Central memory CD8-positive, alpha-beta T cell (primary cell): Measurements from ENCODE around the gene MAGI1.

Experiments
- ATAC-seq: fragments of 150-1000 bp; cut with Tn5 transposase; replicated peaks from 2 replicates; pipeline ENCODE4 v1.10.0; 2022; ENCODE audit warnings: mild to moderate bottlenecking, moderate FRiP score, moderate number of reproducible peaks; ENCODE audit not compliant: poor library complexity, severe bottlenecking; ENCODE audit errors: extremely low read depth
- DNase-seq, 2 donors: peaks; one replicate each; pipeline ENCODE4 v3.0.0; 2021; ENCODE audit warnings: low spot score in 2 of 2
- H3K27ac Mint-ChIP-seq: one replicate; pipeline ENCODE4 v1.8.0; 2022; ENCODE audit warnings: low read depth, mild to moderate bottlenecking, moderate library complexity, mixed read lengths
- H3K27me3 Mint-ChIP-seq: one replicate; pipeline ENCODE4 v1.8.0; 2022; ENCODE audit warnings: mixed read lengths
- H3K36me3 Mint-ChIP-seq: one replicate; pipeline ENCODE4 v1.8.0; 2022; ENCODE audit warnings: mild to moderate bottlenecking, moderate library complexity, mixed read lengths; ENCODE audit not compliant: insufficient read depth
- H3K4me1 Mint-ChIP-seq: one replicate; pipeline ENCODE4 v1.8.0; 2022; ENCODE audit warnings: mixed read lengths
- H3K4me3 Mint-ChIP-seq: one replicate; pipeline ENCODE4 v1.8.0; 2022; ENCODE audit warnings: mild to moderate bottlenecking, moderate library complexity, mixed read lengths
- H3K9me3 Mint-ChIP-seq: one replicate; pipeline ENCODE4 v1.8.0; 2022; ENCODE audit warnings: mixed read lengths

The MAGI1 gene

GRCh38 chr3:66038726-66039589, at the start of gene MAGI1:
Gene MAGI1, minus strand, starts transcription at chr3:66038918. Its CDS starts 610 bp downstream, at chr3:66038308.
- Mint-ChIP-seq H3K36me3 (no peaks in the 10 kb centered on the region), H3K27ac (no peak within 1 kb of the TSS), H3K4me1 (peaks cover 8% of the 10 kb centered on the region), H3K4me3 (peak within 1 kb of the TSS; percentile 73), H3K9me3 (no peaks in the 10 kb centered on the region), H3K27me3 (peaks cover 80% of the 10 kb centered on the region)
- DNase-seq (no peak), ATAC-seq (no peak)

- H3K4me1 Mint-ChIP-seq: no peaks in the 10 kb centered on the region
- no peak overlapping the region for H3K4me3 Mint-ChIP-seq
- no peak overlapping the region for H3K27ac Mint-ChIP-seq
- H3K36me3 Mint-ChIP-seq: no peaks in the 10 kb centered on the region
- DNase-seq: no peak
- H3K27me3 Mint-ChIP-seq: no peaks in the 10 kb centered on the region
- H3K9me3 Mint-ChIP-seq: no peaks in the 10 kb centered on the region
- no peak for ATAC-seq
Measured at GRCh38 chr3:66083784-66084213, 45.1 kb upstream of the MAGI1 start.

GRCh38 chr3:66083096-66083678, 44.5 kb upstream of the MAGI1 start:
- H3K4me1 Mint-ChIP-seq: no peaks in the 10 kb centered on the region
- H3K27me3 Mint-ChIP-seq: no peaks in the 10 kb centered on the region
- ATAC-seq (no peak), DNase-seq (no peak)
- H3K27ac Mint-ChIP-seq: no peak overlapping the region
- H3K9me3 Mint-ChIP-seq: no peaks in the 10 kb centered on the region
- H3K4me3 Mint-ChIP-seq: no peak overlapping the region
- no peaks in the 10 kb centered on the region for H3K36me3 Mint-ChIP-seq

- DNase-seq: no peak
- Mint-ChIP-seq H3K4me1 (no peaks in the 10 kb centered on the region), H3K9me3 (no peaks in the 10 kb centered on the region)
Measured at GRCh38 chr3:66082679-66083078, 44.0 kb upstream of the MAGI1 start.

GRCh38 chr3:66080167-66080566, 41.4 kb upstream of the MAGI1 start:
- no peaks in the 10 kb centered on the region for H3K36me3 Mint-ChIP-seq
- peaks cover 5% of the 10 kb centered on the region for H3K9me3 Mint-ChIP-seq
- no peak overlapping the region for H3K27ac Mint-ChIP-seq
- H3K4me1 Mint-ChIP-seq: no peaks in the 10 kb centered on the region
- DNase-seq (no peak), ATAC-seq (no peak)
- no peaks in the 10 kb centered on the region for H3K27me3 Mint-ChIP-seq
- H3K4me3 Mint-ChIP-seq: no peak overlapping the region

More at GRCh38 chr3:66082679-66083078, 44.0 kb upstream of the MAGI1 start:
- no peaks in the 10 kb centered on the region for H3K27me3 Mint-ChIP-seq
- H3K36me3 Mint-ChIP-seq: no peaks in the 10 kb centered on the region
- no peak for ATAC-seq
- H3K27ac Mint-ChIP-seq: no peak overlapping the region
- H3K4me3 Mint-ChIP-seq: no peak overlapping the region

- Mint-ChIP-seq H3K27ac (no peak overlapping the region), H3K9me3 (peaks cover 5% of the 10 kb centered on the region), H3K4me3 (no peak overlapping the region), H3K36me3 (peaks cover 4% of the 10 kb centered on the region), H3K4me1 (no peaks in the 10 kb centered on the region), H3K27me3 (no peaks in the 10 kb centered on the region)
- DNase-seq: no peak
- no peak for ATAC-seq
Measured at GRCh38 chr3:66077973-66078372, 39.3 kb upstream of the MAGI1 start.

- no peak overlapping the region for H3K4me3 Mint-ChIP-seq
- ATAC-seq (no peak), DNase-seq (no peak)
- no peaks in the 10 kb centered on the region for H3K27me3 Mint-ChIP-seq
- H3K4me1 Mint-ChIP-seq: no peaks in the 10 kb centered on the region
- H3K36me3 Mint-ChIP-seq: peaks cover 4% of the 10 kb centered on the region
- H3K27ac Mint-ChIP-seq: no peak overlapping the region
- peaks cover 5% of the 10 kb centered on the region for H3K9me3 Mint-ChIP-seq
Measured at GRCh38 chr3:66076861-66077470, 38.2 kb upstream of the MAGI1 start.

GRCh38 chr3:66075281-66075680, 36.6 kb upstream of the MAGI1 start:
- no peak for DNase-seq
- Mint-ChIP-seq H3K27me3 (no peaks in the 10 kb centered on the region), H3K36me3 (peaks cover 4% of the 10 kb centered on the region), H3K27ac (no peak overlapping the region), H3K9me3 (peaks cover 5% of the 10 kb centered on the region), H3K4me1 (no peaks in the 10 kb centered on the region), H3K4me3 (no peak overlapping the region)
- no peak for ATAC-seq

GRCh38 chr3:66073464-66074141, 34.9 kb upstream of the MAGI1 start:
- Mint-ChIP-seq H3K4me1 (no peaks in the 10 kb centered on the region), H3K36me3 (peaks cover 4% of the 10 kb centered on the region), H3K4me3 (no peak overlapping the region), H3K9me3 (peaks cover 11% of the 10 kb centered on the region), H3K27me3 (no peaks in the 10 kb centered on the region), H3K27ac (no peak overlapping the region)
- ATAC-seq: no peak
- no peak for DNase-seq

- no peak for ATAC-seq
- no peak for DNase-seq
- H3K4me3 Mint-ChIP-seq: no peak overlapping the region
- H3K27ac Mint-ChIP-seq: no peak overlapping the region
- H3K9me3 Mint-ChIP-seq: peaks cover 11% of the 10 kb centered on the region
- no peaks in the 10 kb centered on the region for H3K27me3 Mint-ChIP-seq
- no peaks in the 10 kb centered on the region for H3K36me3 Mint-ChIP-seq
- H3K4me1 Mint-ChIP-seq: no peaks in the 10 kb centered on the region
Measured at GRCh38 chr3:66068255-66068654, 29.5 kb upstream of the MAGI1 start.

GRCh38 chr3:66066963-66067617, 28.4 kb upstream of the MAGI1 start:
- ATAC-seq (no peak), DNase-seq (no peak)
- Mint-ChIP-seq H3K27me3 (no peaks in the 10 kb centered on the region), H3K4me1 (no peaks in the 10 kb centered on the region), H3K9me3 (peaks cover 11% of the 10 kb centered on the region), H3K4me3 (no peak overlapping the region), H3K36me3 (no peaks in the 10 kb centered on the region), H3K27ac (no peak overlapping the region)

GRCh38 chr3:66055289-66055688, 16.6 kb upstream of the MAGI1 start:
- no peak for ATAC-seq
- H3K4me1 Mint-ChIP-seq: no peaks in the 10 kb centered on the region
- no peaks in the 10 kb centered on the region for H3K36me3 Mint-ChIP-seq

More at GRCh38 chr3:66055289-66055688, 16.6 kb upstream of the MAGI1 start:
- no peak overlapping the region for H3K4me3 Mint-ChIP-seq
- no peaks in the 10 kb centered on the region for H3K27me3 Mint-ChIP-seq
- H3K27ac Mint-ChIP-seq: no peak overlapping the region
- no peaks in the 10 kb centered on the region for H3K9me3 Mint-ChIP-seq
- DNase-seq: no peak
